Fibroblast of lung (primary cell): ENCODE data around the gene NUP107. TPM values are rescaled to one million over a fixed set of nuclear protein-coding genes. Genes with fewer than 3 reads are reported as not detected.

Experiments
- DNase-seq, 2 donors: peaks; one replicate each; pipeline versions ENCODE4 v3.0.0 to v3.0.0-alpha.2; 2010; ENCODE audit warnings: low read depth in 2 of 2
- H2AFZ ChIP-seq: 2 replicates; pipeline ENCODE4 v1.5.1; 2012; ENCODE audit warnings: low read length, control low read depth, inconsistent platforms
- H3K27ac ChIP-seq: 2 replicates; pipeline ENCODE4 v1.5.1; 2011; ENCODE audit warnings: low read length, control low read depth; ENCODE audit not compliant: insufficient read depth
- H3K27me3 ChIP-seq: 2 replicates; pipeline ENCODE4 v1.5.1; 2011; ENCODE audit warnings: mild to moderate bottlenecking, low read length; ENCODE audit not compliant: control insufficient read depth, insufficient read depth
- H3K36me3 ChIP-seq: 2 replicates; pipeline ENCODE4 v1.5.1; 2011; ENCODE audit warnings: low read length; ENCODE audit not compliant: control insufficient read depth, insufficient read depth
- H3K4me1 ChIP-seq: 2 replicates; pipeline ENCODE4 v1.5.1; 2011; ENCODE audit warnings: low read length; ENCODE audit not compliant: control insufficient read depth, insufficient read depth; ENCODE audit errors: extremely low read depth
- H3K4me2 ChIP-seq: 2 replicates; pipeline ENCODE4 v1.5.1; 2011; ENCODE audit warnings: low read length, control low read depth; ENCODE audit not compliant: insufficient read depth; ENCODE audit errors: extremely low read depth
- H3K4me3 ChIP-seq, 4 experiments: fragments of 200-600 bp in 1 of 4; sonication (generic) in 1 of 4; replicated peaks in 1 of 4; 2 replicates each; pipeline ENCODE4 v1.5.1; 2011 to 2016; ENCODE audit warnings: low read length in 4 of 4, low read depth in 3 of 4, mild to moderate bottlenecking in 3 of 4, control low read depth in 2 of 4, inconsistent platforms in 1 of 4, mixed read lengths in 1 of 4; ENCODE audit not compliant: insufficient read depth in 1 of 4; ENCODE audit errors: control extremely low read depth in 1 of 4
- H3K79me2 ChIP-seq: 2 replicates; pipeline ENCODE4 v1.5.1; 2012; ENCODE audit warnings: mild to moderate bottlenecking, low read length, inconsistent platforms; ENCODE audit not compliant: control insufficient read depth, insufficient read depth
- H3K9ac ChIP-seq: 2 replicates; pipeline ENCODE4 v1.5.1; 2011; ENCODE audit warnings: mild to moderate bottlenecking, low read length, control low read depth; ENCODE audit not compliant: insufficient read depth
- H3K9me3 ChIP-seq: 2 replicates; pipeline ENCODE4 v1.5.1; 2012; ENCODE audit warnings: low read depth, low read length; ENCODE audit not compliant: control insufficient read depth, insufficient read depth
- H4K20me1 ChIP-seq: 2 replicates; pipeline ENCODE4 v1.5.1; 2011; ENCODE audit warnings: low read length; ENCODE audit not compliant: control insufficient read depth, insufficient read depth; ENCODE audit errors: extremely low read depth
- EZH2 ChIP-seq: IDR thresholded peaks from 2 replicates; pipeline ENCODE4 v1.5.1; 2012; ENCODE audit warnings: low read length, control low read depth, mild to moderate bottlenecking; ENCODE audit errors: missing control alignments
- polyA plus RNA-seq, 2 donors: library from polyadenylated mRNA; depleted of rRNA in 1 of 2; stranded (reverse) in 1 of 2; unstranded in 1 of 2; fragments of >200 nt; gene quantifications; 2 replicates each; pipeline ENCODE4 v1.2.1, GENCODE V29; 2011 to 2012; ENCODE audit warnings: missing spikeins in 1 of 2
- total RNA-seq: library from RNA; depleted of rRNA; stranded (reverse); fragments of >200 nt; gene quantifications from 2 replicates; pipeline ENCODE4 v1.2.1, GENCODE V29; 2014
- TF ChIP-seq, protein P1 (sequence below), 2 donors: IDR thresholded peaks in 1 of 2; conservative IDR thresholded peaks in 1 of 2; 1 replicate in 1 of 2; 2 replicates in 1 of 2; pipeline ENCODE4 v1.5.1; 2011 to 2012; ENCODE audit warnings: low read length in 2 of 2, control low read depth in 1 of 2, inconsistent platforms in 1 of 2, low read depth in 1 of 2, mild to moderate bottlenecking in 1 of 2

NUP107 gene
- total and polyA plus RNA-seq, 2 donors (not counting 1 experiment from before 2014, with no cell fraction given): 24.6 to 37.7 TPM

DNA sequence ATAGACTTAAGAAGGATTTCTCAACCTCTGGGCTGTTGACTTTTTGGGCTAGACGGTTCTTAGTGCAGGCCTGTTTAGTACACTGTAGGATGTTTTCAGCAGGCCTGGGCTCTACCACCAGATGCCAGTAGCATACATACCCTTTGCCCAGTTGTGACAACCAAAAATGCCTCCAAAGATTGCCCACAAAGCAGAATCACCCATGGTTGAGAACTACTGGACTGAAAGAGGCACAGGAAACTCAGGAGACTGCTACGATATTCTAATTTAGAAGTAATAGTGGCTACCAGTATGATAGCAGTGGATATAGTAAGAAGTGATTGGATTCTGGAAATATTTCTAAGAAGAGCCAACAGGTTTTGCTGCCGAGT lies 74.6 kb downstream of the NUP107 start:
- Histone ChIP-seq H3K4me1 (no peaks in the 10 kb centered on the region), H3K4me3 (no peak overlapping the region), H3K27ac (no peak overlapping the region), H4K20me1 (no peaks in the 10 kb centered on the region), H3K27me3 (no peaks in the 10 kb centered on the region), H3K9me3 (no peaks in the 10 kb centered on the region), H3K9ac (no peak overlapping the region), H2AFZ (no peak overlapping the region), H3K79me2 (no peaks in the 10 kb centered on the region), H3K36me3 (no peaks in the 10 kb centered on the region), H3K4me2 (no peak overlapping the region)
- no peak for DNase-seq
- no peak for TF ChIP-seq EZH2
- TF ChIP-seq, protein P1, sequence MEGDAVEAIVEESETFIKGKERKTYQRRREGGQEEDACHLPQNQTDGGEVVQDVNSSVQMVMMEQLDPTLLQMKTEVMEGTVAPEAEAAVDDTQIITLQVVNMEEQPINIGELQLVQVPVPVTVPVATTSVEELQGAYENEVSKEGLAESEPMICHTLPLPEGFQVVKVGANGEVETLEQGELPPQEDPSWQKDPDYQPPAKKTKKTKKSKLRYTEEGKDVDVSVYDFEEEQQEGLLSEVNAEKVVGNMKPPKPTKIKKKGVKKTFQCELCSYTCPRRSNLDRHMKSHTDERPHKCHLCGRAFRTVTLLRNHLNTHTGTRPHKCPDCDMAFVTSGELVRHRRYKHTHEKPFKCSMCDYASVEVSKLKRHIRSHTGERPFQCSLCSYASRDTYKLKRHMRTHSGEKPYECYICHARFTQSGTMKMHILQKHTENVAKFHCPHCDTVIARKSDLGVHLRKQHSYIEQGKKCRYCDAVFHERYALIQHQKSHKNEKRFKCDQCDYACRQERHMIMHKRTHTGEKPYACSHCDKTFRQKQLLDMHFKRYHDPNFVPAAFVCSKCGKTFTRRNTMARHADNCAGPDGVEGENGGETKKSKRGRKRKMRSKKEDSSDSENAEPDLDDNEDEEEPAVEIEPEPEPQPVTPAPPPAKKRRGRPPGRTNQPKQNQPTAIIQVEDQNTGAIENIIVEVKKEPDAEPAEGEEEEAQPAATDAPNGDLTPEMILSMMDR (conservative IDR thresholded peaks at IDR 0.05 in 1 of 2, IDR thresholded peaks at IDR 0.05 in 1 of 2; ENCODE audit: low read depth in 1 of 2, low read length in 2 of 2): no peak

DNA sequence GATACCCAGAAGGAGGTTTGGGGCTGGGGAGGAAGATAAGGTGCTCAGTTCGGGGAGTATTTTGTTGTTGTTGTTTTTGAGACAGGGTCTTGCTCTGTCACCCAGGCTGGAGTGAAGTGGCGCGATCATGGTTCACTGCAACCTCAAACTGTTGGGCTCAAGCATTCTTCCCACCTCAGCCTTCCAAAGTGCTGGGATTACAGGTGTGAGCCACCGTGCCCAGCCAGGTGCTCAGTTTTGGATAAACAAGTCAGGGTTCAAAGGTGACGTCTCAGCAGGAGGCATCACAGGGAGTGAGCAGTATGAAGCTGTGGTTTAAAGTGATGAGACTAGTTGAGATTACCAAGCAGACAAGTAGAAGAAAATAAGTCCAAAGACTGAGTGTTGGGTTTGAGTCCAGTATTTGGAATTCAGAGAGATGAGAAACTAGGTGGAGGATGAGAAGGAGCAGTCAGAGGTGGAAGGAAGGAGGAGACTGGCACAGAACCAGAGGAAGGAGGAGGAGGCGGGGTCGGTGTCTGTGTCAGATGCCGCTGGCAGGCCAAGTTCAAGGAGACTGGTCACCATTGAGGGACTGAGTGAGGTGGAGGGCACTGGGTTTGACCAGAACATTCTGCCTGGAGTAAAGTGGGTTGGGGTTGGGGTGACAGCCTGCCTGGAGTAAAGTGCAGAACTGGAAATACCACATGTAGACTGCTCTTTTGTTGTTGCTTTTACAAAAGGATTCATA lies 75.3 kb downstream of the NUP107 start:
- no peaks in the 10 kb centered on the region for H3K27me3 ChIP-seq
- no peaks in the 10 kb centered on the region for H3K4me1 ChIP-seq
- no peak overlapping the region for H3K27ac ChIP-seq
- H3K9me3 ChIP-seq: no peaks in the 10 kb centered on the region
- DNase-seq: no peak
- H3K9ac ChIP-seq: no peak overlapping the region
- TF ChIP-seq, protein P1 (conservative IDR thresholded peaks at IDR 0.05 in 1 of 2, IDR thresholded peaks at IDR 0.05 in 1 of 2; ENCODE audit: low read depth in 1 of 2, low read length in 2 of 2): no peak
- TF ChIP-seq EZH2: no peak
- H3K4me2 ChIP-seq: no peak overlapping the region
- no peak overlapping the region for H3K4me3 ChIP-seq
- H3K79me2 ChIP-seq: no peaks in the 10 kb centered on the region
- no peak overlapping the region for H2AFZ ChIP-seq
- no peaks in the 10 kb centered on the region for H3K36me3 ChIP-seq
- no peaks in the 10 kb centered on the region for H4K20me1 ChIP-seq

DNA sequence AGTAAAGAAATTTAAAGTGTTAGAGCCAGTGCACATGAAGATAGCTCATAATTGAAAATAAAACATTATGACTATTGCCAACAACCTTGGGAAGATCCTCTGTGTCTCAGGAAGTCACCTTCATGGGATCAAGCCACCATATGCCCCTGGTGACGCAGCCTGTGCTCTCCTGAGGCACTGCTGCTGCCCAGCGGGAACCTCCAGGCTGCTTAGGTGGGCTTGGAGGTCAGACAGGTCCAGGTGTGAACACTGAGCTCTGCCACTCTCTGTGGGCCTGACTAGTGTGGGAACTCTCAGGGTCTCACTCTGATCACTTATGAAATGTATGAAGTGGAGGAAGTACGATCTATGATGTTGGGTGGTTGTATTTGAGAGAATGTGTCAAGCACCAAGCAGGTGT lies 75.9 kb downstream of the NUP107 start:
- no peak overlapping the region for H2AFZ ChIP-seq

More for the DNA sequence above, 75.9 kb downstream of the NUP107 start:
- Histone ChIP-seq H3K9ac (no peak overlapping the region), H3K4me2 (no peak overlapping the region), H3K4me3 (no peak overlapping the region), H3K4me1 (no peaks in the 10 kb centered on the region), H3K79me2 (no peaks in the 10 kb centered on the region), H3K9me3 (no peaks in the 10 kb centered on the region), H3K36me3 (no peaks in the 10 kb centered on the region), H3K27me3 (no peaks in the 10 kb centered on the region), H3K27ac (no peak overlapping the region), H4K20me1 (no peaks in the 10 kb centered on the region)
- no peak for TF ChIP-seq EZH2
- TF ChIP-seq, protein P1 (conservative IDR thresholded peaks at IDR 0.05 in 1 of 2, IDR thresholded peaks at IDR 0.05 in 1 of 2; ENCODE audit: low read depth in 1 of 2, low read length in 2 of 2): no peak
- DNase-seq: no peak
